ENCODE results near the gene SLC22A31.

DNA sequence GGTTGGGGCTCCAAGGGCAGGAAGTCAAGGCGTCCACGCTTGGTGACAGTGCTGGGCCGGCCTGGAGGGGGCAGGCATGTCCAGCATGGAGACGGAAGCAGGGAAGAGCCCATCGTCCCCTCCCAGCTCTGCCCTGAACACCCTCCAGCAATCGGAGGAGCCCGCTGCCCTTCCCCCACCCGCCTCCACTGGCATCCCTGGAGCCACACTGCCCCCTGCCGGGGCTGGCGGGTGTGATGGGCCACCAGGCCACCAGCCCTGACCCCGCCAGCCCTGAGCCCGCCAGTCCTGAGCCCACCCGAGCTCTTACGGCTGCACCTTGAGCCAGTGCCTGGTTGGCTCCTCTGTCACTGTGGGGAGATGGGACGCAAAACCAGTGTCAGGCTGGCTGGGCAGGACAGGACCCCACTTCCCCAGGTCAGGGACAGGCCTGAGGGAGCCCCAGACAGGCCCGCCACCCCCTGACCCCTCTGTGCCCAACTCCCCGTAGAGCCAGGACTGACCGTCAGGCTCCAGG, 32.9 kb downstream of the SLC22A31 start:
- TF ChIP-seq, protein P1, sequence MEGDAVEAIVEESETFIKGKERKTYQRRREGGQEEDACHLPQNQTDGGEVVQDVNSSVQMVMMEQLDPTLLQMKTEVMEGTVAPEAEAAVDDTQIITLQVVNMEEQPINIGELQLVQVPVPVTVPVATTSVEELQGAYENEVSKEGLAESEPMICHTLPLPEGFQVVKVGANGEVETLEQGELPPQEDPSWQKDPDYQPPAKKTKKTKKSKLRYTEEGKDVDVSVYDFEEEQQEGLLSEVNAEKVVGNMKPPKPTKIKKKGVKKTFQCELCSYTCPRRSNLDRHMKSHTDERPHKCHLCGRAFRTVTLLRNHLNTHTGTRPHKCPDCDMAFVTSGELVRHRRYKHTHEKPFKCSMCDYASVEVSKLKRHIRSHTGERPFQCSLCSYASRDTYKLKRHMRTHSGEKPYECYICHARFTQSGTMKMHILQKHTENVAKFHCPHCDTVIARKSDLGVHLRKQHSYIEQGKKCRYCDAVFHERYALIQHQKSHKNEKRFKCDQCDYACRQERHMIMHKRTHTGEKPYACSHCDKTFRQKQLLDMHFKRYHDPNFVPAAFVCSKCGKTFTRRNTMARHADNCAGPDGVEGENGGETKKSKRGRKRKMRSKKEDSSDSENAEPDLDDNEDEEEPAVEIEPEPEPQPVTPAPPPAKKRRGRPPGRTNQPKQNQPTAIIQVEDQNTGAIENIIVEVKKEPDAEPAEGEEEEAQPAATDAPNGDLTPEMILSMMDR (conservative IDR thresholded peaks at IDR 0.05; ENCODE audit: low read depth in 2 of 2): peak; percentile 62 to 90
- TF ChIP-seq POLR2AphosphoS5 (IDR thresholded peaks at IDR 0.05; ENCODE audit: low read depth): peak; percentile 26; the same call in 1 of the 2 replicates
- TF ChIP-seq EZH2 (IDR thresholded peaks at IDR 0.05; ENCODE audit: low read depth, unreplicated experiment): no peak
- TF ChIP-seq, protein P2, sequence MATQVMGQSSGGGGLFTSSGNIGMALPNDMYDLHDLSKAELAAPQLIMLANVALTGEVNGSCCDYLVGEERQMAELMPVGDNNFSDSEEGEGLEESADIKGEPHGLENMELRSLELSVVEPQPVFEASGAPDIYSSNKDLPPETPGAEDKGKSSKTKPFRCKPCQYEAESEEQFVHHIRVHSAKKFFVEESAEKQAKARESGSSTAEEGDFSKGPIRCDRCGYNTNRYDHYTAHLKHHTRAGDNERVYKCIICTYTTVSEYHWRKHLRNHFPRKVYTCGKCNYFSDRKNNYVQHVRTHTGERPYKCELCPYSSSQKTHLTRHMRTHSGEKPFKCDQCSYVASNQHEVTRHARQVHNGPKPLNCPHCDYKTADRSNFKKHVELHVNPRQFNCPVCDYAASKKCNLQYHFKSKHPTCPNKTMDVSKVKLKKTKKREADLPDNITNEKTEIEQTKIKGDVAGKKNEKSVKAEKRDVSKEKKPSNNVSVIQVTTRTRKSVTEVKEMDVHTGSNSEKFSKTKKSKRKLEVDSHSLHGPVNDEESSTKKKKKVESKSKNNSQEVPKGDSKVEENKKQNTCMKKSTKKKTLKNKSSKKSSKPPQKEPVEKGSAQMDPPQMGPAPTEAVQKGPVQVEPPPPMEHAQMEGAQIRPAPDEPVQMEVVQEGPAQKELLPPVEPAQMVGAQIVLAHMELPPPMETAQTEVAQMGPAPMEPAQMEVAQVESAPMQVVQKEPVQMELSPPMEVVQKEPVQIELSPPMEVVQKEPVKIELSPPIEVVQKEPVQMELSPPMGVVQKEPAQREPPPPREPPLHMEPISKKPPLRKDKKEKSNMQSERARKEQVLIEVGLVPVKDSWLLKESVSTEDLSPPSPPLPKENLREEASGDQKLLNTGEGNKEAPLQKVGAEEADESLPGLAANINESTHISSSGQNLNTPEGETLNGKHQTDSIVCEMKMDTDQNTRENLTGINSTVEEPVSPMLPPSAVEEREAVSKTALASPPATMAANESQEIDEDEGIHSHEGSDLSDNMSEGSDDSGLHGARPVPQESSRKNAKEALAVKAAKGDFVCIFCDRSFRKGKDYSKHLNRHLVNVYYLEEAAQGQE (IDR thresholded peaks at IDR 0.05; ENCODE audit: unreplicated experiment): no peak
- no peak for TF ChIP-seq EZH2phosphoT487 (IDR thresholded peaks at IDR 0.05; ENCODE audit: unreplicated experiment)

Data from GM23338 (cell line).